Activated CD4-positive, alpha-beta T cell treated with anti-CD3 and anti-CD28 coated beads, Interleukin-10, Interleukin-2, amounts not matched to agents 100 ng/mL and 50 ng/mL, durations not matched to agents 16 hours and 8 hours (primary cell): Measurements from ENCODE around the gene SIGLEC6.

ENCODE experiments used
- DNase-seq: peaks from one replicate; pipeline ENCODE4 v3.0.0-alpha.2; 2020

SIGLEC6 gene

GRCh38 chr19:51472607-51473006 is 58.9 kb downstream of the SIGLEC6 start:
- no peak for DNase-seq

- no peak for DNase-seq
Measured at GRCh38 chr19:51471527-51471926, 59.9 kb downstream of the SIGLEC6 start.

- no peak for DNase-seq
Measured at GRCh38 chr19:51470966-51471365, 60.5 kb downstream of the SIGLEC6 start.

GRCh38 chr19:51469629-51470028 is 61.8 kb downstream of the SIGLEC6 start:
- DNase-seq, result no peak

GRCh38 chr19:51469162-51469561 is 62.3 kb downstream of the SIGLEC6 start:
- DNase-seq, result no peak

GRCh38 chr19:51468545-51468920 is 62.9 kb downstream of the SIGLEC6 start:
- DNase-seq, result no peak

- no peak for DNase-seq
Measured at GRCh38 chr19:51467864-51468544, 63.5 kb downstream of the SIGLEC6 start.
